ENCODE data around the gene SNX17. TPM values are rescaled to one million over a fixed set of nuclear protein-coding genes. Genes with fewer than 3 reads are reported as not detected.
A peak's percentile ranks its signal among the peaks of the same experiment; 100 is the strongest.

SNX17 gene
- total RNA-seq, 1 donor from 2014 or later = 81.2 TPM

- H3K4me1 Mint-ChIP-seq (ENCODE audit: low read depth) = peaks cover 16% of the 10 kb centered on the region
- H3K9me3 Mint-ChIP-seq (ENCODE audit: low read depth) = no peaks in the 10 kb centered on the region
- DNase-seq (ENCODE audit: low spot score, unreplicated experiment) = peak; percentile 42
- peak overlapping the region; percentile 92 for H3K4me3 Mint-ChIP-seq (ENCODE audit: low read depth)
- peak overlapping the region; percentile 95 for H3K27ac Mint-ChIP-seq
- TF ChIP-seq, protein P1, sequence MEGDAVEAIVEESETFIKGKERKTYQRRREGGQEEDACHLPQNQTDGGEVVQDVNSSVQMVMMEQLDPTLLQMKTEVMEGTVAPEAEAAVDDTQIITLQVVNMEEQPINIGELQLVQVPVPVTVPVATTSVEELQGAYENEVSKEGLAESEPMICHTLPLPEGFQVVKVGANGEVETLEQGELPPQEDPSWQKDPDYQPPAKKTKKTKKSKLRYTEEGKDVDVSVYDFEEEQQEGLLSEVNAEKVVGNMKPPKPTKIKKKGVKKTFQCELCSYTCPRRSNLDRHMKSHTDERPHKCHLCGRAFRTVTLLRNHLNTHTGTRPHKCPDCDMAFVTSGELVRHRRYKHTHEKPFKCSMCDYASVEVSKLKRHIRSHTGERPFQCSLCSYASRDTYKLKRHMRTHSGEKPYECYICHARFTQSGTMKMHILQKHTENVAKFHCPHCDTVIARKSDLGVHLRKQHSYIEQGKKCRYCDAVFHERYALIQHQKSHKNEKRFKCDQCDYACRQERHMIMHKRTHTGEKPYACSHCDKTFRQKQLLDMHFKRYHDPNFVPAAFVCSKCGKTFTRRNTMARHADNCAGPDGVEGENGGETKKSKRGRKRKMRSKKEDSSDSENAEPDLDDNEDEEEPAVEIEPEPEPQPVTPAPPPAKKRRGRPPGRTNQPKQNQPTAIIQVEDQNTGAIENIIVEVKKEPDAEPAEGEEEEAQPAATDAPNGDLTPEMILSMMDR (IDR thresholded peaks at IDR 0.05; ENCODE audit: unreplicated experiment) = no peak
- H3K27me3 Mint-ChIP-seq = no peaks in the 10 kb centered on the region
- peaks cover 19% of the 10 kb centered on the region for H3K36me3 Mint-ChIP-seq (ENCODE audit: insufficient read depth)
Observed at GRCh38 chr2:27379836-27380625, 9.6 kb downstream of the SNX17 start.

- Mint-ChIP-seq H3K4me3 (ENCODE audit: low read depth) (peak within 1 kb of the TSS; percentile 92), H3K27me3 (no peaks in the 10 kb centered on the region), H3K36me3 (ENCODE audit: insufficient read depth) (peaks cover 17% of the 10 kb centered on the region)
Observed at GRCh38 chr2:27380626-27381545, 10.5 kb downstream of the SNX17 start, which contains the start of gene ZNF513. Gene ZNF513 (minus strand): TSS chr2:27380734. CDS start chr2:27380526, 208 bp downstream.

GRCh38 chr2:27381577-27382181, 11.3 kb downstream of the SNX17 start:
- TF ChIP-seq, protein P1 (IDR thresholded peaks at IDR 0.05; ENCODE audit: unreplicated experiment) = no peak
- Mint-ChIP-seq H3K9me3 (ENCODE audit: low read depth) (no peaks in the 10 kb centered on the region), H3K4me3 (ENCODE audit: low read depth) (peak overlapping the region; percentile 92), H3K27ac (peak overlapping the region; percentile 99), H3K4me1 (ENCODE audit: low read depth) (peaks cover 16% of the 10 kb centered on the region), H3K27me3 (no peaks in the 10 kb centered on the region), H3K36me3 (ENCODE audit: insufficient read depth) (peaks cover 17% of the 10 kb centered on the region)
- no peak for DNase-seq (ENCODE audit: low spot score, unreplicated experiment)

More at GRCh38 chr2:27380626-27381545, 10.5 kb downstream of the SNX17 start, which contains the start of gene ZNF513:
- Mint-ChIP-seq H3K9me3 (ENCODE audit: low read depth) (no peaks in the 10 kb centered on the region), H3K4me1 (ENCODE audit: low read depth) (peaks cover 16% of the 10 kb centered on the region), H3K27ac (peak within 1 kb of the TSS; percentile 99)
- TF ChIP-seq, protein P1 (IDR thresholded peaks at IDR 0.05; ENCODE audit: unreplicated experiment) = no peak
- DNase-seq (ENCODE audit: low spot score, unreplicated experiment) = peak; percentile 85

DNA sequence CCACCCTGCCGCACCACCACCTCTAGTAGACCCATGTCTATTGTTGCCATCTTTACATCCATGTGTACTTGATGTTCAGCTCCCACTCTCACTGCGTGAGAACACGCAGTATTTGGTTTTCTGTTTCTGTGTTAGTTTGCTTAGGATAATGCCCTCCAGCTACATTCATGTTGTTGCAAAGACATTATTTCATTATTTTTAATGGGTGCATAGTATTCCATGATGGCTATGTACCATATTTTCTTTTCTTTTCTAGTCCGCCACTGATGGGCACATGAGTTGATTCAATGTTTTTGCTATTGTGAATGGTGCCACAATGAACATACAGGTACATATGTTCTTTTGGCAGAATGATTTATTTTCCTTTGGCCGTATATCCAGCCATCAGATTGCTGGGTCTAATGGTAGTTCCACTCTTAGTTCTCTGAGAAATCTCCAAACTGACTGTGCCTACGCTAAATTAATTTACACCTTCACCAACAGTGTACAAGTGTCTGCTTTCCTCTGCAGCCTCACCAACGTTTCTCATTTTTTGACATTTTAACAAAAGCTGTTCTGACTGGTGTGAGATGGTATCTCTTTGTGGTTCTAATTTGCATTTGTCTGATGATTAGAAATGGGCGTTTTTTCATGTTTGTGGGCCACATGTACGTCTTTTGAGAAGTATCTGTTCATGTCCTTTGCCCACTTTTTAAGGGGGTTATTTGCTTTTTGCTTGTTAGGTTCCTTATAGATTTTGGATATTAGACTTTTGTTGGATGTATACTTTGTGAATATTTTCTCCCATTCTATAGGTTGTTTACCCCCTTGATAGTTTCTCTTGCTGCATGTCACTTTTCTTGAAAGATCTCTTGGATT, 20.6 kb downstream of the SNX17 start:
- Mint-ChIP-seq H3K4me1 (ENCODE audit: low read depth) (no peaks in the 10 kb centered on the region), H3K9me3 (ENCODE audit: low read depth) (no peaks in the 10 kb centered on the region), H3K27me3 (no peaks in the 10 kb centered on the region), H3K36me3 (ENCODE audit: insufficient read depth) (peaks cover 13% of the 10 kb centered on the region), H3K4me3 (ENCODE audit: low read depth) (no peak overlapping the region), H3K27ac (peak overlapping the region; percentile 49)
- TF ChIP-seq, protein P1 (IDR thresholded peaks at IDR 0.05; ENCODE audit: unreplicated experiment) = no peak
- DNase-seq (ENCODE audit: low spot score, unreplicated experiment) = no peak

All from progenitor cell of endocrine pancreas (in vitro differentiated cells).